Fibroblast of lung (primary cell): ENCODE data around the gene USP30.

ENCODE experiments used
- CTCF ChIP-seq, 2 donors: IDR thresholded peaks in 1 of 2; conservative IDR thresholded peaks in 1 of 2; 1 replicate in 1 of 2; 2 replicates in 1 of 2; pipeline ENCODE4 v1.5.1; 2011 to 2012; ENCODE audit warnings: low read length in 2 of 2, control low read depth in 1 of 2, inconsistent platforms in 1 of 2, low read depth in 1 of 2, mild to moderate bottlenecking in 1 of 2
- EZH2 ChIP-seq: IDR thresholded peaks from 2 replicates; pipeline ENCODE4 v1.5.1; 2012; ENCODE audit warnings: low read length, control low read depth, mild to moderate bottlenecking; ENCODE audit errors: missing control alignments

- TF ChIP-seq CTCF (conservative IDR thresholded peaks at IDR 0.05 in 1 of 2, IDR thresholded peaks at IDR 0.05 in 1 of 2; ENCODE audit: low read depth in 1 of 2, low read length in 2 of 2) (no peak), EZH2 (no peak)
Observed at GRCh38 chr12:109088818-109089217, 36.4 kb downstream of the USP30 start.
